NCI-H2107 treated with DMSO at 0.1 percent for 48 hours (cell line): ENCODE data around the gene MBOAT1.

Source experiments
- DNase-seq: peaks from one replicate; lab custom pipeline; 2025; ENCODE audit not compliant: unreplicated experiment; lab: John Stamatoyannopoulos, UW

Gene MBOAT1

GRCh38 chr6:20055916-20056315 is 156.4 kb downstream of the MBOAT1 start:
- DNase-seq = no peak
